Urinary bladder (tissue), 4 donors: ENCODE measurements around the gene CNNM3. TPM values are rescaled to one million over a fixed set of nuclear protein-coding genes. Genes with fewer than 3 reads are reported as not detected.

Experiments
- DNase-seq: peaks from one replicate; pipeline ENCODE4 v3.0.0-alpha.2; 2015; ENCODE audit errors: extremely low spot score
- H3K27ac ChIP-seq: one replicate; pipeline ENCODE4 v1.5.1; 2013; ENCODE audit warnings: low read depth, mild to moderate bottlenecking, moderate library complexity
- H3K36me3 ChIP-seq: one replicate; pipeline ENCODE4 v1.6.1; 2013; ENCODE audit warnings: mild to moderate bottlenecking, moderate library complexity; ENCODE audit not compliant: insufficient read depth
- H3K4me1 ChIP-seq: one replicate; pipeline ENCODE4 v1.6.1; 2013; ENCODE audit warnings: mild to moderate bottlenecking, moderate library complexity; ENCODE audit not compliant: insufficient read depth
- H3K4me3 ChIP-seq: one replicate; pipeline ENCODE4 v1.5.1; 2013; ENCODE audit warnings: low read depth, low read length
- WGBS: extraction: QIAGEN DNeasy Blood & Tissue Kit; methylation state at CpG from one replicate; pipeline ENCODE4 v1.1.7; 2013; 5-methylcytosine and 5-hydroxymethylcytosine counted together
- polyA plus RNA-seq: library from polyadenylated mRNA; stranded (reverse); fragments of 200-250 nt; gene quantifications from one replicate; pipeline ENCODE4 v1.2.3, GENCODE V29; 2013
- total RNA-seq: library from RNA; depleted of rRNA; stranded (reverse); fragments of >200 nt; gene quantifications from one replicate; pipeline ENCODE4 v1.2.3, GENCODE V29; 2014
- donor health status: healthy with polysubstance abuse.
- donor health status: healthy.

The CNNM3 gene
- total and polyA plus RNA-seq, 2 donors = 14.6 to 18.0 TPM

GRCh38 chr2:96832754-96833507 is 16.9 kb downstream of the CNNM3 start:
- H3K4me3 ChIP-seq = no peak overlapping the region
- no peak for DNase-seq
- no peak overlapping the region for H3K27ac ChIP-seq
- WGBS = 49% methylated on average over 18 of the region's 18 CpGs
- peaks cover 2% of the 10 kb centered on the region for H3K36me3 ChIP-seq
- no peaks in the 10 kb centered on the region for H3K4me1 ChIP-seq

DNA sequence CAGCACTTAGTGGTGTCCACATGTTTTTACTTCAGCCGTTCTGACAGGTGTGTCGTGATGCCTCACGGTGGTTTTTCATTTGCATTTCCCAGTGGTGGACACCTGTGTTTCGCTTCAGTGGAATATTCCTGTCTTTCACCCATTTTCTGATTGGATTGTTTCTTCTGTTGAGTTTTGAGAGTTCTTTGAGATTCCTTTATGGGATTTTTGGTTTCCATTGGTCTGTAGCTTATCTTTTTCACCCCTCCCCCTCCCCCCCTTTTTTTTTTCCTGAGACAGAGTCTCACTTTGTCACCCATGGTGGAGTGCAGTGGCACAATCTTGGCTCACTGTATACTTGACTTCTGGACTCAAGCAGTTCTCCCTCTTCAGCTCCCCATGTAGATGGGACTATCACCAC is 19.8 kb downstream of the CNNM3 start:
- 79% methylated on average over 4 of the region's 4 CpGs for WGBS
- no peaks in the 10 kb centered on the region for H3K36me3 ChIP-seq
- no peak overlapping the region for H3K4me3 ChIP-seq
- H3K4me1 ChIP-seq = no peaks in the 10 kb centered on the region
- H3K27ac ChIP-seq = no peak overlapping the region
- no peak for DNase-seq

- Histone ChIP-seq H3K4me3 (no peak overlapping the region), H3K4me1 (no peaks in the 10 kb centered on the region), H3K27ac (no peak overlapping the region), H3K36me3 (no peaks in the 10 kb centered on the region)
- 91% methylated on average over 9 of the region's 9 CpGs for WGBS
- DNase-seq = no peak
Measured at GRCh38 chr2:96837575-96837974, 21.5 kb downstream of the CNNM3 start.

DNA sequence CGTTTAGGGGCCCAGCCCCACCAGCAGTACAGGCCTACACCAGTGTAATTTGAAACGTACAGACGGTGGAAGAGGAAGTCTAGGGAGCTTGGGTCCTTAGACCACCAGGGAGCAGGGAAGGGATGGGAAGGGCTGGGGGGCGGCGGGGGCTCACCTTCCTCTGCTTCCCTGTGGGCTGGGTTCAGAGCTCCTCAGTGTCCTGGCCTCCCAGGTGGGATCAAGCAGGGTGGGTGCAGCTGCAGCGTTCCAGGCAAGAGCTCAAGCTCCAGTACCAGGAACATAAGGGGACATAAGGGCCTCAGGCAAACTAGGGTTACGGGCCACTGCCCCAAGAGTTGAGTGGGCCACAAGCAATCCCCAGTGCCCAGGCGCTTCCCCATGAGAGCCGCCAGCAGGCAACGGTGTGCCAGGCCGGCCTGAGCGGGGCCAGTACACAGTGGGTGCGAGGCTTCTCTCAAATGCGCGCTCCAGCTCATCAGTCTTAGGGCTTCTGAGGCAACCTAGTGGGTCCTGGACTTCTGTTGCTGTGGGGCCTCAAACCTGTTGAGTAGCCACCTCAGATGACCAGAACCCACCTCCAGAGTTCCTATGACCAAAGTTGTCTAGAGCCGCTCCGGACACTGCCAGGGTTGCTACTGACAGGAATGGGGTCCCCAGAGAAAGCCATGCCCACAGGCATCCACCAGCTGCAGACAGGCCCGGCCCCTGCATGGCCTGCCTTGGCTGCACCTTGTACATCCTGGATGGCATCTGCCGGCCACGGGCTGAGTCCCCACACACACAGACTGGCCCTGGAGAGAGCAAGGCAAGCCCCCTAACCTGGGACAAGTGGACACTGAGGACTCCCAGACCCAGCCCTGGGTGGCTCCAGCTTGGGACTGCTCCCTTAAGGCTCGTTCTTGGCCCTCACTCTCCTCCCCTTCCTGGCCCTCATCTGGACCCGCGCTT is 22.6 kb downstream of the CNNM3 start:
- Histone ChIP-seq H3K4me3 (no peak overlapping the region), H3K36me3 (no peaks in the 10 kb centered on the region), H3K4me1 (no peaks in the 10 kb centered on the region), H3K27ac (no peak overlapping the region)
- WGBS = 84% methylated on average over 23 of the region's 23 CpGs
- no peak for DNase-seq

DNA sequence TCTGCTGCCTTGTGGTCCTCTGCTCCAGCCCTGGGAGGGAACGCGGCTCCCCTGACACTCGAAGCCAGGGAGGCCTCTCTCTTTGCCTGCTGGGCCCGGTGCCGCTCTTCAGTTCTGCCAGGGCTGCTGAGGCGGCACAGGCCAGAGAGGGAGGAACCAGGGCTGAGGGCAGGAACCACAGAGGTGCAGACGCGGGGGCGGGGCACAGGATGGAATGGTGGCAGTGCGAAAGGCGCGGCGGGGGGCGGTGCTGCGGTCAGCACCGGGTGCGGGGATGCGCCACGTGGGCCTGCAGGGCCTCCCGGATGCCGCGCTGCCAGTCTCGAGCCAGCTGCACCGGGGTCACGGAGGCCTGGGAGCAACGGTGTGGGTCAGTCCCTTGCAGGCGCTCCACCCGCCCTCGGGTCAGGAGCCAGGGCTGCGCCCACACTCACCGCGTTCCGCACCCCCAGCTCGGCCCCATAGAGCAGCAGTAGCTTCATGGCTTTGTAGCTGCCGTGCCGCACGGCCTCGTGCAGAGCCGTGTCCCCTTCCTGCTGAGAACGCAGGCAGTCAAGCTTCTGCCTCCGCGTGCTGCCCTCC is 23.3 kb downstream of the CNNM3 start:
- H3K36me3 ChIP-seq = no peaks in the 10 kb centered on the region

GRCh38 chr2:96839875-96840850 is 24.1 kb downstream of the CNNM3 start:
- no peak overlapping the region for H3K27ac ChIP-seq
- 88% methylated on average over 37 of the region's 37 CpGs for WGBS
- DNase-seq = no peak
- no peak overlapping the region for H3K4me3 ChIP-seq
- no peaks in the 10 kb centered on the region for H3K4me1 ChIP-seq
- H3K36me3 ChIP-seq = no peaks in the 10 kb centered on the region

More for the DNA sequence above, 23.3 kb downstream of the CNNM3 start:
- no peak overlapping the region for H3K27ac ChIP-seq
- no peak overlapping the region for H3K4me3 ChIP-seq
- 32% methylated on average over 42 of the region's 42 CpGs for WGBS
- DNase-seq = no peak
- no peaks in the 10 kb centered on the region for H3K4me1 ChIP-seq

GRCh38 chr2:96841701-96842495 is 25.8 kb downstream of the CNNM3 start:
- 76% methylated on average over 16 of the region's 16 CpGs for WGBS
- Histone ChIP-seq H3K4me3 (no peak overlapping the region), H3K4me1 (no peaks in the 10 kb centered on the region), H3K27ac (no peak overlapping the region), H3K36me3 (no peaks in the 10 kb centered on the region)
- no peak for DNase-seq

DNA sequence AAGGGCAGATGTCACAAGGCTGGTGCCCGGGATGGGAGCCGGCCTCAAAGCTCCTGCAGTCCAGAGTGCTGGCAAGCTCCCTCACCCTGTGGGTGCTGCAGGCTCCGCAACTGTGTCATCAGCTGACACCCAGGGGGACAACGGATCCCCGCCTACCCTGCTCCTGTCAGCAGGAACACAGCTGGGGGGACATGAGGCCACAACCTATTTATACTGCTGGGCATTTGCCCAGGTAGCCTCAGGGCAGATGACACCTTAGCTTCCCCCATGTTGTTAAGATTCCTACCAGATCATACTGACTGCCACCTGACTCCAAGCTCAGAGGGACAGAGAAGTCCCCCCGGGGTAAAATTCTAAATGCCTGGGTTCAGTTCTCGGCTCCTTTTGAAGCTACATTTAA is 26.5 kb downstream of the CNNM3 start:
- WGBS = 81% methylated on average over 7 of the region's 7 CpGs
- DNase-seq = no peak
- Histone ChIP-seq H3K27ac (no peak overlapping the region), H3K4me3 (no peak overlapping the region), H3K4me1 (no peaks in the 10 kb centered on the region), H3K36me3 (peaks cover 2% of the 10 kb centered on the region)

GRCh38 chr2:96843538-96844268 is 27.6 kb downstream of the CNNM3 start, which contains the start of gene ANKRD23:
Gene ANKRD23, minus strand, starts transcription at chr2:96844021. Its CDS starts 29 bp downstream, at chr2:96843992.
- Histone ChIP-seq H3K27ac (no peak within 1 kb of the TSS), H3K4me3 (no peak within 1 kb of the TSS), H3K4me1 (no peaks in the 10 kb centered on the region), H3K36me3 (peaks cover 3% of the 10 kb centered on the region)
- 95% methylated on average over 14 of the region's 14 CpGs for WGBS
- DNase-seq = no peak

DNA sequence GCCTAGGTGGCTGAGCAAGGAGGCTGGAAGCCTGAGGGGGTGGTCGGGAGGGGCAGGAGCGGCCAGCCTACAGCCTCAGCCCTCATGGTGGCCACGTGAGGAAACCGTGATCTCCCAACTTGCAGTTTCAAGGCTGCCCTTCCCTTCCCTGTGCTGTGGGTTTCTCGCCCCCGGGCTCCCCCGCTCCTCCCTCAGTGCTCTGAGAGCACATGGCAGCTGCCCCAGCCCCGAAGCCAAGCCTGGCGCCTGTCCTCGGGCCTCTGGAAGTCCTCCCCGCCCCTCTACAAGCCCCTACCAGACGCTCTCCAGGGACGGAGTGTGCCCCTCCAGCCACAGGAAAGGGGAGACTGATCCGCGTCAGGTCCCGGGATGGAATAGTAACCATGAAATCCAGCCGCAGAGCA is 28.3 kb downstream of the CNNM3 start:
- Histone ChIP-seq H3K4me3 (no peak overlapping the region), H3K36me3 (peaks cover 3% of the 10 kb centered on the region), H3K4me1 (no peaks in the 10 kb centered on the region), H3K27ac (no peak overlapping the region)
- 85% methylated on average over 17 of the region's 17 CpGs for WGBS
- no peak for DNase-seq

DNA sequence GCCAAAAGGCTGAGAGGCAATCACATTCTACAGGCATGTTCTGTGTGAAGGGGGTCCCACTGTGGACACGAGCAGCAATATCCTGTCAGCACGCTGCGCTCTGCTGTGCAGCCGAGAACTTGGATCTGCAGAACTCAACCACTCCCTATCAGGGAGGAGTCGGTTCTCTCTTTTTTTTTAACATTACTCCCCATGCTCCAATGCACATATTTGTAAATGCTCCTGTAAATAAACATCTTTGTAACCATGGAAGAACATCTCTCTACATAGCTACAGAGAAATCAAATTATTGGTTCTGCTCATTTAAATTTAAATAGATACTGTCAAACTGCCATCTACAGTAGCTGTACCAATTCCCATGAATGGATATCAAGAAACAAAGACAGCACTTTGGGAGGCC is 30.8 kb downstream of the CNNM3 start:
- H3K36me3 ChIP-seq = peaks cover 3% of the 10 kb centered on the region
- DNase-seq = no peak
- 91% methylated on average over 5 of the region's 5 CpGs for WGBS

DNA sequence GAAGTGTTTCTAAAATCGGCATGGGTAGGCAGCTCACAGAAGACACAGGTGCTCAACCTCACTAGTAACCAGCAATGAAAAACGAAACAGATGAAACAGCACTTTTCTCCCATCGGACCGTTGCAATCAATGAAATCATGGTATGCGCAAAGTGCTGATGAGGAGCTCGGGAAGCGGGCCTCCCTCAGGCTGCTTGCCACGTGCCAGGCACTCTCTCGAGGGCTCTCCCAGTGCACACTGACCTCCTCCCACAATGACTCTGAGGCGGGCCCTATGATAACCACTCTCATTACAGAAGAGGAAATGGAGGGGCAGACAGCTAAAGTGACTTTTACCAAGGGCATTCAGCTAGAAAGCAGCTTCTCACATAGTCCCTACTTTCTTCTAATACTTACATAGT is 31.5 kb downstream of the CNNM3 start:
- no peak for DNase-seq
- no peaks in the 10 kb centered on the region for H3K4me1 ChIP-seq
- 87% methylated on average over 10 of the region's 10 CpGs for WGBS
- H3K36me3 ChIP-seq = peaks cover 3% of the 10 kb centered on the region
- no peak overlapping the region for H3K4me3 ChIP-seq
- no peak overlapping the region for H3K27ac ChIP-seq

More for the DNA sequence above, 30.8 kb downstream of the CNNM3 start:
- no peak overlapping the region for H3K4me3 ChIP-seq
- no peak overlapping the region for H3K27ac ChIP-seq
- H3K4me1 ChIP-seq = no peaks in the 10 kb centered on the region
